Activated naive CD8-positive, alpha-beta T cell treated with anti-CD3 and anti-CD28 coated beads for 36 hours (primary cell): ENCODE results near the gene COQ10A. TPM values are rescaled to one million over a fixed set of nuclear protein-coding genes. Genes with fewer than 3 reads are reported as not detected.

Source experiments
- DNase-seq: peaks from one replicate; pipeline ENCODE4 v3.0.0; 2021
- H3K27ac Mint-ChIP-seq: one replicate; pipeline ENCODE4 v1.8.0; 2022; ENCODE audit warnings: mild to moderate bottlenecking, moderate library complexity, mixed read lengths
- H3K27me3 Mint-ChIP-seq: one replicate; pipeline ENCODE4 v1.8.0; 2022; ENCODE audit warnings: mild to moderate bottlenecking, mixed read lengths
- H3K36me3 Mint-ChIP-seq: one replicate; pipeline ENCODE4 v1.8.0; 2021; ENCODE audit warnings: mild to moderate bottlenecking, mixed read lengths
- H3K4me1 Mint-ChIP-seq: one replicate; pipeline ENCODE4 v1.8.0; 2021; ENCODE audit warnings: mixed read lengths
- H3K4me3 Mint-ChIP-seq: one replicate; pipeline ENCODE4 v1.8.0; 2022; ENCODE audit warnings: mild to moderate bottlenecking, moderate library complexity, mixed read lengths
- H3K9me3 Mint-ChIP-seq: one replicate; pipeline ENCODE4 v1.8.0; 2022; ENCODE audit warnings: mixed read lengths
- total RNA-seq, 2 experiments: library from RNA; stranded (reverse); gene quantifications; one replicate each; pipeline ENCODE4 v1.2.3, GENCODE V29; 2021

COQ10A gene
- total RNA-seq = 10 to 100 TPM in 1 of 2 experiments, 1 to 10 TPM in 1; 9.5 to 10.6 TPM

GRCh38 chr12:56266693-56267442 lies at the start of gene COQ10A:
Gene COQ10A (plus strand): TSS chr12:56266942. CDS start chr12:56267119, 177 bp downstream.
- Mint-ChIP-seq H3K36me3 (peaks cover 13% of the 10 kb centered on the region), H3K4me1 (peaks cover 19% of the 10 kb centered on the region), H3K27ac (peak within 1 kb of the TSS; percentile 90), H3K4me3 (peak within 1 kb of the TSS; percentile 92), H3K9me3 (no peaks in the 10 kb centered on the region), H3K27me3 (no peaks in the 10 kb centered on the region)
- DNase-seq = peak; percentile 92

- Mint-ChIP-seq H3K9me3 (no peaks in the 10 kb centered on the region), H3K27ac (no peak overlapping the region), H3K4me1 (peaks cover 22% of the 10 kb centered on the region), H3K4me3 (no peak overlapping the region), H3K27me3 (no peaks in the 10 kb centered on the region), H3K36me3 (peaks cover 9% of the 10 kb centered on the region)
- no peak for DNase-seq
These were observed 46.9 kb upstream of the COQ10A start for GRCh38 chr12:56219840-56220239.

- H3K27me3 Mint-ChIP-seq = no peaks in the 10 kb centered on the region
- no peaks in the 10 kb centered on the region for H3K9me3 Mint-ChIP-seq
- peaks cover 30% of the 10 kb centered on the region for H3K4me1 Mint-ChIP-seq
- peak overlapping the region; percentile 100 for H3K4me3 Mint-ChIP-seq
- peaks cover 14% of the 10 kb centered on the region for H3K36me3 Mint-ChIP-seq
- peak overlapping the region; percentile 95 for H3K27ac Mint-ChIP-seq
- DNase-seq = no peak
These were observed 46.0 kb upstream of the COQ10A start for GRCh38 chr12:56220611-56221231.

- no peaks in the 10 kb centered on the region for H3K27me3 Mint-ChIP-seq
- H3K27ac Mint-ChIP-seq = peak overlapping the region; percentile 95
- peak overlapping the region; percentile 100 for H3K4me3 Mint-ChIP-seq
- peaks cover 17% of the 10 kb centered on the region for H3K36me3 Mint-ChIP-seq
- peaks cover 30% of the 10 kb centered on the region for H3K4me1 Mint-ChIP-seq
- DNase-seq = no peak
- H3K9me3 Mint-ChIP-seq = no peaks in the 10 kb centered on the region
These were observed 45.4 kb upstream of the COQ10A start for GRCh38 chr12:56221232-56221756.

GRCh38 chr12:56221757-56222530 lies 44.8 kb upstream of the COQ10A start, which contains the start of gene RNF41:
Gene RNF41 (minus strand): TSS chr12:56221922. CDS start chr12:56214047, 7,875 bp downstream.
- peak; percentile 90 for DNase-seq
- H3K4me3 Mint-ChIP-seq = peak within 1 kb of the TSS; percentile 100
- peak within 1 kb of the TSS; percentile 95 for H3K27ac Mint-ChIP-seq
- no peaks in the 10 kb centered on the region for H3K27me3 Mint-ChIP-seq
- peaks cover 30% of the 10 kb centered on the region for H3K4me1 Mint-ChIP-seq
- H3K9me3 Mint-ChIP-seq = no peaks in the 10 kb centered on the region
- H3K36me3 Mint-ChIP-seq = peaks cover 13% of the 10 kb centered on the region

- no peak for DNase-seq
- peaks cover 30% of the 10 kb centered on the region for H3K4me1 Mint-ChIP-seq
- peak overlapping the region; percentile 95 for H3K27ac Mint-ChIP-seq
- H3K27me3 Mint-ChIP-seq = no peaks in the 10 kb centered on the region
- peaks cover 13% of the 10 kb centered on the region for H3K36me3 Mint-ChIP-seq
- peak overlapping the region; percentile 100 for H3K4me3 Mint-ChIP-seq
- no peaks in the 10 kb centered on the region for H3K9me3 Mint-ChIP-seq
These were observed 44.2 kb upstream of the COQ10A start for GRCh38 chr12:56222531-56222895.

- no peaks in the 10 kb centered on the region for H3K9me3 Mint-ChIP-seq
- peaks cover 13% of the 10 kb centered on the region for H3K36me3 Mint-ChIP-seq
- peak overlapping the region; percentile 84 for H3K27ac Mint-ChIP-seq
- H3K4me1 Mint-ChIP-seq = peaks cover 30% of the 10 kb centered on the region
- DNase-seq = no peak
- no peaks in the 10 kb centered on the region for H3K27me3 Mint-ChIP-seq
- peak overlapping the region; percentile 100 for H3K4me3 Mint-ChIP-seq
These were observed 43.1 kb upstream of the COQ10A start for GRCh38 chr12:56223571-56224101.

GRCh38 chr12:56224102-56224701 lies 42.5 kb upstream of the COQ10A start, which contains the start of gene NABP2:
Gene NABP2 (plus strand): TSS chr12:56224342. CDS start chr12:56224857, 515 bp downstream.
- Mint-ChIP-seq H3K4me1 (peaks cover 30% of the 10 kb centered on the region), H3K27me3 (no peaks in the 10 kb centered on the region), H3K36me3 (peaks cover 15% of the 10 kb centered on the region), H3K9me3 (no peaks in the 10 kb centered on the region), H3K27ac (peak within 1 kb of the TSS; percentile 86), H3K4me3 (peak within 1 kb of the TSS; percentile 100)
- peak; percentile 97 for DNase-seq

GRCh38 chr12:56224954-56225353 lies 41.8 kb upstream of the COQ10A start:
- H3K27me3 Mint-ChIP-seq = no peaks in the 10 kb centered on the region
- peak overlapping the region; percentile 86 for H3K27ac Mint-ChIP-seq
- H3K36me3 Mint-ChIP-seq = peaks cover 15% of the 10 kb centered on the region
- peak overlapping the region; percentile 100 for H3K4me3 Mint-ChIP-seq
- no peak for DNase-seq
- H3K4me1 Mint-ChIP-seq = peaks cover 28% of the 10 kb centered on the region
- no peaks in the 10 kb centered on the region for H3K9me3 Mint-ChIP-seq

GRCh38 chr12:56229082-56229481 lies 37.7 kb upstream of the COQ10A start:
- Mint-ChIP-seq H3K4me3 (no peak overlapping the region), H3K27ac (no peak overlapping the region)
- DNase-seq = no peak

GRCh38 chr12:56229916-56230431 lies 36.8 kb upstream of the COQ10A start, which contains the start of gene SLC39A5:
Gene SLC39A5 (plus strand): TSS chr12:56230051. CDS start chr12:56231275, 1,224 bp downstream.
- no peak for DNase-seq
- no peak within 1 kb of the TSS for H3K4me3 Mint-ChIP-seq

More at GRCh38 chr12:56229082-56229481, 37.7 kb upstream of the COQ10A start:
- Mint-ChIP-seq H3K9me3 (no peaks in the 10 kb centered on the region), H3K4me1 (peaks cover 9% of the 10 kb centered on the region), H3K27me3 (no peaks in the 10 kb centered on the region), H3K36me3 (peaks cover 15% of the 10 kb centered on the region)

GRCh38 chr12:56230432-56231183 lies 36.1 kb upstream of the COQ10A start:
- peaks cover 1% of the 10 kb centered on the region for H3K4me1 Mint-ChIP-seq
- no peaks in the 10 kb centered on the region for H3K27me3 Mint-ChIP-seq
- no peaks in the 10 kb centered on the region for H3K9me3 Mint-ChIP-seq
- no peak overlapping the region for H3K4me3 Mint-ChIP-seq
- DNase-seq = no peak
- no peak overlapping the region for H3K27ac Mint-ChIP-seq
- peaks cover 7% of the 10 kb centered on the region for H3K36me3 Mint-ChIP-seq

More at GRCh38 chr12:56229916-56230431, 36.8 kb upstream of the COQ10A start, which contains the start of gene SLC39A5:
- H3K4me1 Mint-ChIP-seq = peaks cover 7% of the 10 kb centered on the region
- peaks cover 14% of the 10 kb centered on the region for H3K36me3 Mint-ChIP-seq
- no peak within 1 kb of the TSS for H3K27ac Mint-ChIP-seq
- H3K27me3 Mint-ChIP-seq = no peaks in the 10 kb centered on the region
- no peaks in the 10 kb centered on the region for H3K9me3 Mint-ChIP-seq

- no peaks in the 10 kb centered on the region for H3K27me3 Mint-ChIP-seq
These were observed 35.6 kb upstream of the COQ10A start for GRCh38 chr12:56231184-56231582.

More at GRCh38 chr12:56231184-56231582, 35.6 kb upstream of the COQ10A start:
- H3K36me3 Mint-ChIP-seq = peaks cover 4% of the 10 kb centered on the region
- H3K27ac Mint-ChIP-seq = no peak overlapping the region
- DNase-seq = no peak
- no peak overlapping the region for H3K4me3 Mint-ChIP-seq
- H3K9me3 Mint-ChIP-seq = no peaks in the 10 kb centered on the region
- H3K4me1 Mint-ChIP-seq = no peaks in the 10 kb centered on the region
